HG03139 (cell line): ENCODE data around the gene BID.
"Not testable (repeated sequence)": the region's sequence is repeated elsewhere in the genome, so short reads cannot be mapped to it uniquely, and the experiment has no call there.

Source experiments
- ATAC-seq: cut with Tn5 transposase; IDR thresholded peaks from one replicate; pipeline ENCODE4 v1.9.1; 2021; ENCODE audit not compliant: unreplicated experiment

The BID gene

GRCh38 chr22:17770180-17771077 lies 3.8 kb downstream of the BID start:
- no peak for ATAC-seq

- no peak for ATAC-seq
Measured at GRCh38 chr22:17769716-17770082, 4.6 kb downstream of the BID start.

GRCh38 chr22:17769013-17769715 lies 5.1 kb downstream of the BID start:
- ATAC-seq, result no peak

GRCh38 chr22:17767233-17768065 lies 6.8 kb downstream of the BID start:
- ATAC-seq, result peak; percentile 66

- not testable (repeated sequence) for ATAC-seq
Measured at GRCh38 chr22:17764852-17765251, 9.4 kb downstream of the BID start.

GRCh38 chr22:17764036-17764435 lies 10.2 kb downstream of the BID start:
- ATAC-seq, result no peak

GRCh38 chr22:17763442-17763841 lies 10.8 kb downstream of the BID start:
- not testable (repeated sequence) for ATAC-seq

GRCh38 chr22:17761138-17761488 lies 13.2 kb downstream of the BID start:
- ATAC-seq, result no peak

GRCh38 chr22:17754233-17754925 lies 19.9 kb downstream of the BID start:
- no peak for ATAC-seq

- ATAC-seq, result no peak
Measured at GRCh38 chr22:17753401-17753989, 20.8 kb downstream of the BID start.

- no peak for ATAC-seq
Measured at GRCh38 chr22:17751596-17751995, 22.7 kb downstream of the BID start.

GRCh38 chr22:17749605-17750395 lies 24.5 kb downstream of the BID start:
- no peak for ATAC-seq

- ATAC-seq, result no peak
Measured at GRCh38 chr22:17748555-17749353, 25.5 kb downstream of the BID start.

- ATAC-seq, result no peak
Measured at GRCh38 chr22:17746916-17747315, 27.4 kb downstream of the BID start.

GRCh38 chr22:17744430-17744829 lies 29.8 kb downstream of the BID start:
- ATAC-seq, result no peak

- no peak for ATAC-seq
Measured at GRCh38 chr22:17743661-17744411, 30.4 kb downstream of the BID start.

GRCh38 chr22:17742527-17742902 lies 31.8 kb downstream of the BID start:
- ATAC-seq, result peak; percentile 54

- ATAC-seq, result no peak
Measured at GRCh38 chr22:17741866-17742526, 32.3 kb downstream of the BID start.
